ENCODE results near the gene ERI2. TPM values are rescaled to one million over a fixed set of nuclear protein-coding genes. Genes with fewer than 3 reads are reported as not detected.

Gene ERI2
- total and polyA plus RNA-seq, 2 of the 13 experiments (the other 11 are each of a cell fraction or from before 2014, with no cell fraction given): 17.4 to 41.3 TPM

GRCh38 chr16:20763461-20764232, 42.6 kb downstream of the ERI2 start, which contains the start of gene ACSM3 (continued):
- TF ChIP-seq CEBPZ (IDR thresholded peaks at IDR 0.05; ENCODE audit: low read length) (no peak), PITX1 (CRISPR knock-in tag; IDR thresholded peaks at IDR 0.05) (peak; percentile 68), ZNF891 (CRISPR knock-in tag; IDR thresholded peaks at IDR 0.05) (no peak), FOXA3 (CRISPR knock-in tag; IDR thresholded peaks at IDR 0.05) (no peak), MIER3 (CRISPR knock-in tag; IDR thresholded peaks at IDR 0.05; ENCODE audit: borderline replicate concordance) (no peak), ZNF124 (CRISPR knock-in tag; IDR thresholded peaks at IDR 0.05) (no peak), ZNF10 (CRISPR knock-in tag; IDR thresholded peaks at IDR 0.05; ENCODE audit: borderline replicate concordance, low read depth) (no peak), ZBTB44 (CRISPR knock-in tag; IDR thresholded peaks at IDR 0.05) (no peak), MTF2 (CRISPR knock-in tag; IDR thresholded peaks at IDR 0.05; ENCODE audit: borderline replicate concordance) (no peak), FOXK2 (IDR thresholded peaks at IDR 0.05) (no peak), ZFP41 (CRISPR knock-in tag; IDR thresholded peaks at IDR 0.05; ENCODE audit: borderline replicate concordance) (no peak), ZNF639 (CRISPR knock-in tag; conservative IDR thresholded peaks at IDR 0.05) (no peak), HBP1 (CRISPR knock-in tag; IDR thresholded peaks at IDR 0.05; ENCODE audit: low read depth) (0 out of 2 replicates have a peak, but pooled peaks have one; percentile 56), ZNF547 (CRISPR knock-in tag; IDR thresholded peaks at IDR 0.05) (peak; percentile 8; the same call in 1 of the 2 replicates), ZNF280B (CRISPR knock-in tag; IDR thresholded peaks at IDR 0.05; ENCODE audit: borderline replicate concordance) (no peak), ZNF335 (CRISPR knock-in tag; IDR thresholded peaks at IDR 0.05) (no peak; the same call in 1 of the 2 replicates), SUZ12 (IDR thresholded peaks at IDR 0.05; ENCODE audit: low read depth, low read length) (no peak), ZNF44 (CRISPR knock-in tag; IDR thresholded peaks at IDR 0.05) (no peak), SKI (IDR thresholded peaks at IDR 0.05; ENCODE audit: partially characterized antibody) (no peak), ZNF33A (CRISPR knock-in tag; IDR thresholded peaks at IDR 0.05; ENCODE audit: borderline replicate concordance) (no peak), ZNF296 (CRISPR knock-in tag; conservative IDR thresholded peaks at IDR 0.05) (no peak)

Data from HepG2 (cell line).